ENCODE data around the gene DNAJC27.

DNAJC27 gene

GRCh38 chr2:24920809-24921441, 50.8 kb downstream of the DNAJC27 start:
- H3K9me3 ChIP-seq, result no peaks in the 10 kb centered on the region
- H3K4me3 ChIP-seq (ENCODE audit: low read depth in 1 of 2, low read length in 1 of 2), result peak overlapping the region; percentile 34 to 54
- H3K27ac ChIP-seq, result no peak overlapping the region
- peaks cover 72% of the 10 kb centered on the region for H3K27me3 ChIP-seq
- peaks cover 11 to 16% of the 10 kb centered on the region in 2 experiments for H3K4me1 ChIP-seq (ENCODE audit: control insufficient read depth in 1 of 2, insufficient read depth in 1 of 2, low read depth in 1 of 2, low read length in 1 of 2)
- TF ChIP-seq, protein P1, sequence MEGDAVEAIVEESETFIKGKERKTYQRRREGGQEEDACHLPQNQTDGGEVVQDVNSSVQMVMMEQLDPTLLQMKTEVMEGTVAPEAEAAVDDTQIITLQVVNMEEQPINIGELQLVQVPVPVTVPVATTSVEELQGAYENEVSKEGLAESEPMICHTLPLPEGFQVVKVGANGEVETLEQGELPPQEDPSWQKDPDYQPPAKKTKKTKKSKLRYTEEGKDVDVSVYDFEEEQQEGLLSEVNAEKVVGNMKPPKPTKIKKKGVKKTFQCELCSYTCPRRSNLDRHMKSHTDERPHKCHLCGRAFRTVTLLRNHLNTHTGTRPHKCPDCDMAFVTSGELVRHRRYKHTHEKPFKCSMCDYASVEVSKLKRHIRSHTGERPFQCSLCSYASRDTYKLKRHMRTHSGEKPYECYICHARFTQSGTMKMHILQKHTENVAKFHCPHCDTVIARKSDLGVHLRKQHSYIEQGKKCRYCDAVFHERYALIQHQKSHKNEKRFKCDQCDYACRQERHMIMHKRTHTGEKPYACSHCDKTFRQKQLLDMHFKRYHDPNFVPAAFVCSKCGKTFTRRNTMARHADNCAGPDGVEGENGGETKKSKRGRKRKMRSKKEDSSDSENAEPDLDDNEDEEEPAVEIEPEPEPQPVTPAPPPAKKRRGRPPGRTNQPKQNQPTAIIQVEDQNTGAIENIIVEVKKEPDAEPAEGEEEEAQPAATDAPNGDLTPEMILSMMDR (IDR thresholded peaks at IDR 0.05), result no peak
- no peaks in the 10 kb centered on the region for H3K36me3 ChIP-seq

DNA sequence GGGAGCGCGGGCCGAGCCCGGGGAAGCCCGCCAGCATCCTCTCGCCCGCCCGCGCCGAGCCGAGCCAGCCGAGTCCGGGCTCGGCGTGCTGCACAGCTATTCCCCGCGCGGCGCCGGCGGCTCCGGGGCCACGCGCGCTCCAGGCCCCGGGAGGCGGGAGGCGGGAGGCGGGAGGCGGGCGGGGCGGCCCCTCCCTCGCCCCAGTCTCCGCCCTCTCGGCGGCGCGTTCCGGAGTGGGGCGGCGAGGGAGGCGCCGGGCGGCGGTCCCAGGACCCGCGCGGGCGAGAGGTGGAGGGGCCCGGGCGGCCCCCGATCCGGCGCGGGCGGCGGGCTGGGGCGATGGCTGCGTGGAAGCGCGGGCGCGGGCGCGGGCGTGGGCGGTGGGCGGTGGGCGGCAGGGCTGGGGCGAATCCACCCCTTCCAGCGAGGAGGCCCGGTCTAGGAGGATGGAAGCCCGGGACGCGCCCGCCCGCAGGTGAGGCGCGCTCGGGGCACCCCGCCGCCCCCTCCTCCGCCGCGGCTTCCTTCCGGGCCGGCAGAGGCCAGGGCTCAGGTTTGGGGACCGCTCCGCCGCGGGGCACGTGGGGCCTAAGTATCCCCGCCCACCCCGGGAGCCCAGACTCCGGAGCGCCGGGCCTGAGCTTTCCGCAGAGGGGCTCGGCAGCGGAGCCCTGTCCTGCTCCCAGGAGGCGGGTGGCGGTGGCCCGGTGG, 51.5 kb downstream of the DNAJC27 start, which contains the start of gene ADCY3:
Gene ADCY3, minus strand, starts transcription at position 140 of the 711 bp plus-strand sequence. CDS start 1,250 bp downstream, outside the sequence.
- Histone ChIP-seq H3K27ac (no peak within 1 kb of the TSS), H3K36me3 (no peaks in the 10 kb centered on the region), H3K4me1 (ENCODE audit: control insufficient read depth in 1 of 2, insufficient read depth in 1 of 2, low read depth in 1 of 2, low read length in 1 of 2) (peaks cover 11 to 15% of the 10 kb centered on the region in 2 experiments)

GRCh38 chr2:24919506-24920097, 52.2 kb downstream of the DNAJC27 start:
- Histone ChIP-seq H3K27ac (no peak overlapping the region), H3K27me3 (peaks cover 63% of the 10 kb centered on the region), H3K36me3 (no peaks in the 10 kb centered on the region), H3K9me3 (no peaks in the 10 kb centered on the region), H3K4me3 (ENCODE audit: low read depth in 1 of 2, low read length in 1 of 2) (peak overlapping the region; percentile 23 to 38), H3K4me1 (ENCODE audit: control insufficient read depth in 1 of 2, insufficient read depth in 1 of 2, low read depth in 1 of 2, low read length in 1 of 2) (peaks cover 11 to 15% of the 10 kb centered on the region in 2 experiments)
- TF ChIP-seq, protein P1 (IDR thresholded peaks at IDR 0.05), result no peak

More for the DNA sequence above, 51.5 kb downstream of the DNAJC27 start, which contains the start of gene ADCY3:
- TF ChIP-seq, protein P1 (IDR thresholded peaks at IDR 0.05), result no peak
- Histone ChIP-seq H3K27me3 (peaks cover 69% of the 10 kb centered on the region), H3K9me3 (no peaks in the 10 kb centered on the region), H3K4me3 (ENCODE audit: low read depth in 1 of 2, low read length in 1 of 2) (peak within 1 kb of the TSS; percentile 34 to 54)

- H3K4me1 ChIP-seq (ENCODE audit: control insufficient read depth in 1 of 2, insufficient read depth in 1 of 2, low read depth in 1 of 2, low read length in 1 of 2), result peaks cover 11 to 15% of the 10 kb centered on the region in 2 experiments
- H3K9me3 ChIP-seq, result no peaks in the 10 kb centered on the region
- H3K27me3 ChIP-seq, result peaks cover 61% of the 10 kb centered on the region
- TF ChIP-seq, protein P1 (IDR thresholded peaks at IDR 0.05), result no peak
- H3K4me3 ChIP-seq (ENCODE audit: low read depth in 1 of 2, low read length in 1 of 2), result peak overlapping the region; percentile 23 to 38
- no peak overlapping the region for H3K27ac ChIP-seq
- H3K36me3 ChIP-seq, result no peaks in the 10 kb centered on the region
Measured at GRCh38 chr2:24919037-24919505, 52.7 kb downstream of the DNAJC27 start.

- no peak overlapping the region for H3K27ac ChIP-seq
Measured at GRCh38 chr2:24918326-24919036, 53.3 kb downstream of the DNAJC27 start.

More at GRCh38 chr2:24918326-24919036, 53.3 kb downstream of the DNAJC27 start:
- peaks cover 11 to 15% of the 10 kb centered on the region in 2 experiments for H3K4me1 ChIP-seq (ENCODE audit: control insufficient read depth in 1 of 2, insufficient read depth in 1 of 2, low read depth in 1 of 2, low read length in 1 of 2)
- peaks cover 61% of the 10 kb centered on the region for H3K27me3 ChIP-seq
- TF ChIP-seq, protein P1 (IDR thresholded peaks at IDR 0.05), result no peak
- no peak overlapping the region for H3K4me3 ChIP-seq (ENCODE audit: low read depth in 1 of 2, low read length in 1 of 2)
- no peaks in the 10 kb centered on the region for H3K36me3 ChIP-seq
- no peaks in the 10 kb centered on the region for H3K9me3 ChIP-seq
